Inferior parietal cortex (tissue), 1 donor: Measurements from ENCODE around the gene ADIPOR1.

Source experiments
- DNase-seq: peaks from one replicate; pipeline ENCODE4 v3.0.0-alpha.2; 2016; ENCODE audit errors: extremely low spot score

Gene ADIPOR1

GRCh38 chr1:202972046-202972445 is 13.9 kb upstream of the ADIPOR1 start:
- no peak for DNase-seq

- peak; percentile 72 for DNase-seq
Measured at GRCh38 chr1:202968895-202969295, 10.8 kb upstream of the ADIPOR1 start.

- no peak for DNase-seq
Measured at GRCh38 chr1:202968351-202968750, 10.2 kb upstream of the ADIPOR1 start.

- peak; percentile 51 for DNase-seq
Measured at GRCh38 chr1:202967684-202968281, 9.7 kb upstream of the ADIPOR1 start.

GRCh38 chr1:202966006-202966898 is 8.1 kb upstream of the ADIPOR1 start:
- no peak for DNase-seq

- no peak for DNase-seq
Measured at GRCh38 chr1:202965422-202965821, 7.3 kb upstream of the ADIPOR1 start.

- DNase-seq = no peak
Measured at GRCh38 chr1:202964791-202965410, 6.8 kb upstream of the ADIPOR1 start.

- no peak for DNase-seq
Measured at GRCh38 chr1:202961220-202961880, 3.2 kb upstream of the ADIPOR1 start.

GRCh38 chr1:202959276-202959620 is 1.1 kb upstream of the ADIPOR1 start:
- DNase-seq = no peak

- no peak for DNase-seq
Measured at GRCh38 chr1:202958544-202959275, 598 bp upstream of the ADIPOR1 start.

GRCh38 chr1:202956969-202957368 is 1.1 kb downstream of the ADIPOR1 start:
- DNase-seq = no peak

- DNase-seq = no peak
Measured at GRCh38 chr1:202954057-202954745, 3.9 kb downstream of the ADIPOR1 start.

GRCh38 chr1:202953392-202953791 is 4.7 kb downstream of the ADIPOR1 start:
- DNase-seq = no peak

- peak; percentile 16 for DNase-seq
Measured at GRCh38 chr1:202952818-202953217, 5.3 kb downstream of the ADIPOR1 start.

GRCh38 chr1:202952099-202952498 is 6.0 kb downstream of the ADIPOR1 start:
- DNase-seq = no peak

GRCh38 chr1:202951437-202951836 is 6.7 kb downstream of the ADIPOR1 start:
- no peak for DNase-seq

- DNase-seq = no peak
Measured at GRCh38 chr1:202945483-202945882, 12.6 kb downstream of the ADIPOR1 start.

- no peak for DNase-seq
Measured at GRCh38 chr1:202944438-202944921, 13.6 kb downstream of the ADIPOR1 start.

- no peak for DNase-seq
Measured at GRCh38 chr1:202942426-202942825, 15.7 kb downstream of the ADIPOR1 start.

GRCh38 chr1:202941372-202941771 is 16.7 kb downstream of the ADIPOR1 start:
- DNase-seq = no peak

- DNase-seq = no peak
Measured at GRCh38 chr1:202940561-202940960, 17.6 kb downstream of the ADIPOR1 start.
